Uterus (tissue), 4 donors: ENCODE measurements around the gene S100A3. TPM values are rescaled to one million over a fixed set of nuclear protein-coding genes. Genes with fewer than 3 reads are reported as not detected.
A peak's percentile ranks its signal among the peaks of the same experiment; 100 is the strongest.

ENCODE experiments used
- DNase-seq, 2 donors: peaks; one replicate each; pipeline ENCODE4 v3.0.0-alpha.2; 2019 to 2020
- H3K27ac ChIP-seq, 2 donors: fragments of 200-600 bp; sonication (generic); 1 replicate in 1 of 2; 2 replicates in 1 of 2; pipeline ENCODE4 v1.5.1; 2016 to 2018
- H3K27me3 ChIP-seq, 2 donors: fragments of 200-600 bp; sonication (generic); one replicate each; pipeline ENCODE4 v1.5.1; 2018 to 2019; ENCODE audit warnings: control low read depth in 1 of 2
- H3K36me3 ChIP-seq, 2 donors: fragments of 200-600 bp; sonication (generic); one replicate each; pipeline ENCODE4 v1.5.1; 2019; ENCODE audit warnings: control low read depth in 1 of 2
- H3K4me1 ChIP-seq, 2 donors: fragments of 200-600 bp; sonication (generic); one replicate each; pipeline ENCODE4 v1.5.1; 2018 to 2019; ENCODE audit warnings: control low read depth in 1 of 2
- H3K4me3 ChIP-seq, 2 donors: fragments of 200-600 bp; sonication (generic); 1 replicate in 1 of 2; 2 replicates in 1 of 2; pipeline ENCODE4 v1.5.1; 2018 to 2019; ENCODE audit warnings: mild to moderate bottlenecking in 1 of 2
- H3K9me3 ChIP-seq, 2 donors: fragments of 200-600 bp; sonication (generic); one replicate each; pipeline ENCODE4 v1.5.1; 2019; ENCODE audit warnings: control low read depth in 1 of 2
- CTCF ChIP-seq, 4 experiments: fragments of 200-600 bp in 2 of 4; fragments of 450-650 bp in 2 of 4; sonication (generic) in 2 of 4; IDR thresholded peaks; one replicate each; pipeline ENCODE4 v1.5.1; 2016 to 2019; ENCODE audit warnings: antibody characterized with exemption in 4 of 4, mild to moderate bottlenecking in 2 of 4, moderate library complexity in 1 of 4
- POLR2A ChIP-seq, 2 donors: fragments of 450-650 bp; IDR thresholded peaks; one replicate each; pipeline ENCODE4 v1.6.1; 2016; ENCODE audit warnings: antibody characterized with exemption in 2 of 2, mild to moderate bottlenecking in 1 of 2, moderate library complexity in 1 of 2
- intact Hi-C: fragments of 100-400 bp; cut with DNase I; formaldehyde crosslinking; loops from one replicate; pipeline ENCODE4 v1.15.1; 2023; ENCODE audit warnings: low total_unique reads
- total RNA-seq, 4 donors: library from RNA; depleted of rRNA in 3 of 4; stranded (reverse); fragments of >200 nt in 3 of 4; gene quantifications; one replicate each; pipeline versions ENCODE4 v1.1.0 to v1.2.4, GENCODE V29; 2014 to 2023
- donor health status: DM: yes; HTN: yes; CAD: no.

S100A3 gene
- total RNA-seq, 4 donors from 2014 or later, result 1.2 to 3.7 TPM; not detected in 2

DNA sequence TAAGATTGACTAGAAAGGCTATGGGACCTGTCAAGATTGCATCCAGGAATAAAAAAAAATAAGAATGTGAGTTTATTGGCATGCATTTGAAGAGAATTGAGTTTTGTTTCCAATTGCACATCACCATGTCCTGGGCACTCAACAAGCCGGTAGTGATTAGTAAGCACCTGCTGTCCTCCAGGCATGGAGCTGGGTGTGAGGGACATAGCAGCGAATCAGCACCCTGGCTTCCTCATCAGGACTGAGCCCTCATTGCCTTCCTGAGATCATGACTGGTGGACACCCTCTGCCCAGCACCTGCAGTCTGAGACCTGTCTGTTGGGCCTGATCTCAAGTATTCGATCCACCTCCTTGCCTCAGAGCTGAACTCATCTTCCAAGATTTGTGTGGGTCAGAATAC, 40.0 kb downstream of the S100A3 start:
- no peak for TF ChIP-seq CTCF (IDR thresholded peaks at IDR 0.05)
- no peak for TF ChIP-seq POLR2A (IDR thresholded peaks at IDR 0.05)
- no peak for DNase-seq
- H3K4me1 ChIP-seq, result peaks cover 8 to 23% of the 10 kb centered on the region in 2 donors
- intact Hi-C loops, result no loop called here
- H3K9me3 ChIP-seq, result no peaks in the 10 kb centered on the region
- H3K27ac ChIP-seq, result peak overlapping the region; percentile 84 to 92
- no peaks in the 10 kb centered on the region for H3K27me3 ChIP-seq
- H3K4me3 ChIP-seq, result no peak overlapping the region
- no peaks in the 10 kb centered on the region for H3K36me3 ChIP-seq

DNA sequence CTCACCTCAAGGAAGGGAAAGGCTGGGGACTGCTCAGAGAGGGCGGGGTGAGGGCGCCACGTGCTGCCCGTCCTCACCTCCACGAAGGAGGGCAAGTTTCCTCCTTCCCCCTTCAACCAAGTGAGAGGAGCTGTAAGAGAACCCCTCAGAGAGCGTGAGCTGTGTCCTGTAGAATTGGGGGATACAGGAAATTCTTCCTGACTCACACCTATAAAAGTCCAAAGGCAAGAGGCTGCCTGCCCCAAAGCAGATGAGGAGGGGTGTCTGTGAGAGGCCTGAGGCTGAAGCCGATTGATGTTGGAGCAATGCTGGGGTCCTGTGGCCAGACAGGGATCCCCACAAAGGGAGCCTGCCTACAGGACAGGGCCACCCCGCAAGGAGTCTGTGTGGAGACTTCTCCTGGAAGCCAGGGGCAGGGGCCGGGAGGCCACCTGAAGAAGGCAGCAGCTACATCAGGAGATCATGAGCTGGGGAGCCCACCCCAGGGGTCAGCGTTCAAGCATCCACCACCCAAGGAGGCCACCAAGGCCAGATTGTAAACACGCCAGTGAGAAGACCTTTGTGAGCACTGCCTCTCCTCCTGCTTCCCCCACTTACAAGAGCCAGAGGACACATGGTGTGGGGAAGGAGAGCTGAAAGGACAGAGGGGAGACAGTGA, 41.0 kb downstream of the S100A3 start:
- Histone ChIP-seq H3K36me3 (no peaks in the 10 kb centered on the region), H3K4me3 (no peak overlapping the region), H3K9me3 (no peaks in the 10 kb centered on the region), H3K4me1 (peaks cover 8 to 23% of the 10 kb centered on the region in 2 donors), H3K27ac (peak overlapping the region; percentile 84 to 92), H3K27me3 (no peaks in the 10 kb centered on the region)
- TF ChIP-seq CTCF (IDR thresholded peaks at IDR 0.05) (no peak), POLR2A (IDR thresholded peaks at IDR 0.05) (no peak)
- intact Hi-C loops, result no loop called here
- no peak for DNase-seq

GRCh38 chr1:153506831-153507413, 42.1 kb downstream of the S100A3 start:
- intact Hi-C loops, result no loop called here
- DNase-seq, result peak; percentile 94 to 96

GRCh38 chr1:153506386-153506785, 42.7 kb downstream of the S100A3 start:
- Histone ChIP-seq H3K4me1 (peaks cover 8 to 21% of the 10 kb centered on the region in 2 donors), H3K27me3 (no peaks in the 10 kb centered on the region), H3K4me3 (no peak overlapping the region), H3K36me3 (no peaks in the 10 kb centered on the region), H3K9me3 (no peaks in the 10 kb centered on the region), H3K27ac (peak overlapping the region; percentile 84 to 92)
- peak; percentile 50 to 58 for DNase-seq
- intact Hi-C loops, result no loop called here
- no peak for TF ChIP-seq POLR2A (IDR thresholded peaks at IDR 0.05)
- TF ChIP-seq CTCF (IDR thresholded peaks at IDR 0.05), result no peak

More at GRCh38 chr1:153506831-153507413, 42.1 kb downstream of the S100A3 start:
- H3K36me3 ChIP-seq, result no peaks in the 10 kb centered on the region
- H3K27ac ChIP-seq, result peak overlapping the region; percentile 84 to 92
- H3K4me1 ChIP-seq, result peaks cover 8 to 23% of the 10 kb centered on the region in 2 donors
- no peaks in the 10 kb centered on the region for H3K27me3 ChIP-seq
- peak in 1 of 4 experiments; percentile 11 for TF ChIP-seq CTCF (IDR thresholded peaks at IDR 0.05)
- TF ChIP-seq POLR2A (IDR thresholded peaks at IDR 0.05), result peak in 1 of 2 donors; percentile 12
- H3K9me3 ChIP-seq, result no peaks in the 10 kb centered on the region
- peak overlapping the region in 1 of 2 donors; percentile 2 for H3K4me3 ChIP-seq

GRCh38 chr1:153505576-153505975, 43.5 kb downstream of the S100A3 start:
- H3K4me3 ChIP-seq, result no peak overlapping the region
- no peak for TF ChIP-seq POLR2A (IDR thresholded peaks at IDR 0.05)
- no peak for TF ChIP-seq CTCF (IDR thresholded peaks at IDR 0.05)
- intact Hi-C loops, result no loop called here
- H3K9me3 ChIP-seq, result no peaks in the 10 kb centered on the region
- peaks cover 8 to 17% of the 10 kb centered on the region in 2 donors for H3K4me1 ChIP-seq
- H3K27me3 ChIP-seq, result no peaks in the 10 kb centered on the region
- peak overlapping the region; percentile 84 to 92 for H3K27ac ChIP-seq
- H3K36me3 ChIP-seq, result no peaks in the 10 kb centered on the region
- DNase-seq, result no peak
